GM18502 (cell line): ENCODE data around the gene ABT1.
"Not testable (repeated sequence)": the region's sequence is repeated elsewhere in the genome, so short reads cannot be mapped to it uniquely, and the experiment has no call there.

ENCODE experiments used
- ATAC-seq: cut with Tn5 transposase; IDR thresholded peaks from one replicate; pipeline ENCODE4 v1.9.1; 2021; ENCODE audit warnings: mild to moderate bottlenecking; ENCODE audit not compliant: unreplicated experiment, poor library complexity

ABT1 gene

GRCh38 chr6:26596579-26597388, at the start of gene ABT1:
Gene ABT1 (plus strand): TSS chr6:26596953. CDS start chr6:26596983, 30 bp downstream.
- ATAC-seq, result peak; percentile 74

DNA sequence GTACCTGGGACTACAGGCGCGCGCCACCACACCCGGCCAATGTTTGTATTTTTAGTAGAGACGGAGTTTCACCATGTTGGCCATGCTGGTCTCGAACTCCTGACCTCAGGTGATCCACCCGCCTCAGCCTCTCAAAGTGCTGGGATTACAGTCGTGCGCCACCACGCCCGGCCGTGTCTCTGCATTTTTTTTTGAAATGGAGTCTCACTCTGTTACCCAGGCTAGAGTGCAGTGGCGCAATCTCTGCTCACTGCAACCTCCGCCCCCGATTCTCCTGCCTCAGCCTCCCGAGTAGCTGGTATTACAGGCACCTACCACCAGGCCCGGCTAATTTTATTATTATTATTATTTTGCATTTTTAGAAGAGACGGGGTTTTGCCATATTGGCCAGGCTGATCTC, 49.4 kb upstream of the ABT1 start:
- not testable (repeated sequence) for ATAC-seq

DNA sequence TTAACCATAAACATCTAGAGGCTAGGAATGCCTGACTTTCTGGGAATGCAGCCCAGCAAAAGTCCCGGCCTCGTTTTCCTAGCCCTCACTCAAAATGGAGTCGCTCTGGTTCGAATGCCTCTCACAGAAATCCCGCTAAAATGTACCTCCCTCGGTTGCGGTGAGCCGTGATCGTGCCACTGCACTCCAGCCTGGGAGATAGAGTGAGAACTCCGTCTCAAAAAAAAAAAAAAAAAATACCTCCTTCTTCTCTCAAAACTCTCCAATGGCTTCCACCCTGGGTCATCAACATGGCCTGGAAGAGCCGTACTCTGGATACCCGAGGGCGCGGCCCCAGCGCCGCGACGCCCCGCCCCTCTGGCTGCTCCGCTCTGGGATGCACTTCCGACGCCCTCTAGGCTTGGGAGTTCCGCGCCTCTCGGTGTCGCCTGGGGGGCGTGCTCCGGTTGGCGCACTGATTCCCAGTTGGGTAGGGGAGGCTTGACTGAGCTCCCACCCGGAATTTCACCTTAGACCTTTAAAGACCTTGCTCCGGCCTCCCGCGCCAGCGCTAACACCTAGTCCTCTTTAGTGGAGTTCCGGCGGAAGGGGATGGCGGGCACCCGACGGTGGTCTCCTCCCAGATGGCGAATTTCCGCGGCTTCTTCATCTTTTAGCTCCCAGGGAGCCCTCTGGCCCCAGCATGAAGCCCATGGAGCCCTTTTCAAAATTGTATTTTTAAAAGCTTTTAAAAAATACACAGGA, 46.3 kb upstream of the ABT1 start:
- peak; percentile 39 for ATAC-seq

DNA sequence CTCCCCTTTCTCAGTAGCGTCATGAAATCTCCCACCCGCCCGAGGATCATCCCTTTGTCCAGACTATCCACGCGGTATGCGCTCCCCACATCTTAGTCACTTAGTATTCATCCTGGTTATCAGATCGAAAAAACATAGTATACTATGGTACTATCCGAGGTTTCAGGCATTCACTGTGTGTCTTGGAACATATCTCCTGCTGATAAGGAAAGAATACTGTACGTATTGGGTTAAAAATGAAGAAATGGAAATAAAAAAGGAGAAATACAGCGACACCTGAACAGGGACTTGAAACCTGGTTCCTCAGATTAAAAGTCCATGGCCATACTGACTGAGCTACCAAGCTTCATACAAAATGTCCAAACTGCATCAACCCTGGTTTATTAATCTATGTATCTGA, 44.5 kb upstream of the ABT1 start:
- ATAC-seq, result no peak

GRCh38 chr6:26552640-26553188, 44.0 kb upstream of the ABT1 start:
- no peak for ATAC-seq

DNA sequence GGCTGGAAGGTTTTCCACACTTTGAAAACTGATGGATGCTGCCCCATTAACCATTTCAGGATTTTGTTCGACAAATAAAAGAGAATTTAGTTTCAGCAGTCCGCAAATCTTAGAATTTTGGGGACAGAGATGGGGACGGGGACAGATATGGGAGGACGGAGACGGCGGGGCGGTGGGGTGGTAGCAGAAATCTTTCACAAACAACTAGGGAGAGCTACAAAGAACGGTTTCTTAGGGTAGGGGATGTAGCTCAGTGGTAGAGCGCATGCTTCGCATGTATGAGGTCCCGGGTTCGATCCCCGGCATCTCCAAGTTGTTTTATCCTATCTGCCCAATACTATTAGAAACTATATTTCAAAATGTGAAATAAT, 43.5 kb upstream of the ABT1 start:
- peak; percentile 32 for ATAC-seq

DNA sequence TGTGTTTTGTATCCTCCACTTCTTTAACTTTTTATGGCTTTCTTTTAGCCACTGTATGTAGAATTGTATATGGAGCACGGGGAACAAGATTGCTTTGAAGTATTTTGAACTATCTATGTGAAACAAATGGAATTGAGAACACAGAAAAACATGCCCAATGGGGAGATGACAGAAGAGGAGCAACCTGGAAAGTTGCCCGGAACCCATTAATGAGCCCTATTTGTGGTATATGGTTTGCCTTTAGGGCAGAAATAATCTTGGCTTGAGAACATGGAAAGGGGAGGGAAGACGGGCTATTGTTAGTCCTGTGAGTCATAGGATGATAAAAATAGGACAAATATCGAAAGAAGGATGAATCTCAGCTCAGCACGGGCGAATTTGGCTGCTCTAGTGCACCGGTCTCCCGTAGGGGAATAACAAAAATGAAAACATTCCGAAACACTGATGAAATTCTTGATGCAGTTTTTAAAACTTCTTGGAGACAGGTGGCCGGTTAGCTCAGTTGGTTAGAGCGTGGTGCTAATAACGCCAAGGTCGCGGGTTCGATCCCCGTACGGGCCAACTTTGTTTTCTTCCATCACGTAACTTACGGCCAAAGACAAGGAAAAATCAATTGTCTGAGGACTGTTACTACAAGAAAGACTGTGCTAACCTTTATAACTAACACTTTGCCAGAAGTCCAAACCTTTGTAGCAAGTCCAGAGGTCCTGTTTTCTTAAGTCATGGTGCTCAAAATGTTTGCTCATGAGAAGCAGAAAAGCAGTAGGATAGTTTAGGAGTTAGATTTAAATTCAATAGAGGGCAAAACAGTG, 42.9 kb upstream of the ABT1 start:
- peak; percentile 43 for ATAC-seq

DNA sequence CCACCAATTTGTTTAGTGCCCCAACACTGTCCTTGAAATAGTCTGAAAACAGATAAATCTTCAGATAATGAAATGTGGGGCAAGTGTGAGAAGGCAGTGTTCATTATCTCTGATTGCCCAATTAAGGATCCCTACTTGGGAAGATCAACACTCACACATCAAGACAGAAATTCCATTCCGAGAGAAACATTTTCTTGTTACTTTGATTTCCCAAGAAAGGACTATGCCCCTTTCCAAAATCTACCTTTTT, 42.4 kb upstream of the ABT1 start:
- peak; percentile 2 for ATAC-seq

DNA sequence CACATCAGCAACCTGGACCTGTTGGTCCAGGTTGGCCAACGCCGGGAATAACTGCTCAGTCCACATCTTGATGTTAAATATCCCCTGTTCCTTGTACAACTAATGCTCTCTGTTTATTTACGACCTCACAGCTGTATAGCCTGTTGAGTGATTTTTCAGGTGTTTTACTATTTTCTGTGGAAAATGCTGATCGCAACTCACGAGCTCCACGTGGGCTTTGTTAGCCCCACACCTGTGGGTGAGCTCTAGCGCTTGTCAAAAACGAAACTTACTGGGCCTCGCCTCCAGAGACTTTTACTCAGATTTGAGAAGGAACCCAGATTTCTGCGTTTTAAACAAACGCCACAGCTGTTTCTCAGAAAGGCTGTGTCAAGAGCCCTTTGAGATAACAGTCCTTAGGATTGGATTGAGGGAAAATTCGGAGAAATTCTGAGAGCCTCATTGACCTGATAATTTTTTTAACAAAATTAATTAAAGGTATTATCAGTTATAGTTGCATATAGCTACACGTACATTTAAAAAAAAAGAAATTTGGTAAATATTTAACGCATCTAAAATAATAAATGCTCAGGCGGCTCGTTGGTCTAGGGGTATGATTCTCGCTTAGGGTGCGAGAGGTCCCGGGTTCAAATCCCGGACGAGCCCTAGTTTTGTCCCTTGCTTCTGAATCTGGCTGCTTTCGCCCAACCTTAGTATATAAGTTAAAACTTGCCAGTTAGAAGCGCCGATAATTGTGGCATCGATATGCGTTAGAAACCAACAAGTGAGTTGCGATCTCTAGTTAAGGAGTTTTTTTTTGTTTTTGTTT, 41.9 kb upstream of the ABT1 start:
- peak; percentile 34 for ATAC-seq

DNA sequence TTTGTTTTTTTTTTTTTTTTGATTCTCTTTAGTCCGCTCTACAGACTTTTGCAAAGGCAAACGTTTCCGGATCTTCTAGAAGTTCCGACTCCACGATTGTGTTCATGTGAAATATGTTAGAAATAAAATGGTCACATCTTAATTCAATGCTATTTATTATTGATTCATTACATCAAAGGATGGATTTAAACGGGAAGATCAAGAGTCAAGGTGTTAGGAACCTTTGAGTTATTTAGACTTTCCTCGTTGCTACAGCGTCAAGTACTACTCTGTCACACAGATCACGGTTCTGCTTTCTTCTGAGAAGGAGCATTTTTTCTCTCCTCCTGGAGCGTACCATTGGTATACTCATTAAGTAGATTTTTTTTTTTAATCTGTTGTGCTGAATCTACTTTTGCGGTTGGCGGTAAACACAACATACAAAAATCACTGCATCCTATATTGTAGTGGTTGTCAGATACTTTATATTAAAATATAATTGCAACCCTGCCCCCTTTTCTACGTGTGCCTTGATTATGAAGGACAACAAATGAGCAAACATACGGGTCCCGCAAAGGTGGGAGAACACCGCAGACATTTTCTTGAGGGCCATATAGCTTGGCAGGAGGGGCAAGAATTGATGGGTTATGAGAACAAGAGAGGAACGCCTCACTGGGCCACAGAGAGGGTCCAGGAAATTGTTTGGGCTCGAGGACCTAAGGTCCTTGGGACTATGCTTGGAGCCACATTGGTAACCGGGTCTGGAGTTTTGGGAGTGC, 41.1 kb upstream of the ABT1 start:
- no peak for ATAC-seq

GRCh38 chr6:26556263-26557070, 40.3 kb upstream of the ABT1 start:
- no peak for ATAC-seq

DNA sequence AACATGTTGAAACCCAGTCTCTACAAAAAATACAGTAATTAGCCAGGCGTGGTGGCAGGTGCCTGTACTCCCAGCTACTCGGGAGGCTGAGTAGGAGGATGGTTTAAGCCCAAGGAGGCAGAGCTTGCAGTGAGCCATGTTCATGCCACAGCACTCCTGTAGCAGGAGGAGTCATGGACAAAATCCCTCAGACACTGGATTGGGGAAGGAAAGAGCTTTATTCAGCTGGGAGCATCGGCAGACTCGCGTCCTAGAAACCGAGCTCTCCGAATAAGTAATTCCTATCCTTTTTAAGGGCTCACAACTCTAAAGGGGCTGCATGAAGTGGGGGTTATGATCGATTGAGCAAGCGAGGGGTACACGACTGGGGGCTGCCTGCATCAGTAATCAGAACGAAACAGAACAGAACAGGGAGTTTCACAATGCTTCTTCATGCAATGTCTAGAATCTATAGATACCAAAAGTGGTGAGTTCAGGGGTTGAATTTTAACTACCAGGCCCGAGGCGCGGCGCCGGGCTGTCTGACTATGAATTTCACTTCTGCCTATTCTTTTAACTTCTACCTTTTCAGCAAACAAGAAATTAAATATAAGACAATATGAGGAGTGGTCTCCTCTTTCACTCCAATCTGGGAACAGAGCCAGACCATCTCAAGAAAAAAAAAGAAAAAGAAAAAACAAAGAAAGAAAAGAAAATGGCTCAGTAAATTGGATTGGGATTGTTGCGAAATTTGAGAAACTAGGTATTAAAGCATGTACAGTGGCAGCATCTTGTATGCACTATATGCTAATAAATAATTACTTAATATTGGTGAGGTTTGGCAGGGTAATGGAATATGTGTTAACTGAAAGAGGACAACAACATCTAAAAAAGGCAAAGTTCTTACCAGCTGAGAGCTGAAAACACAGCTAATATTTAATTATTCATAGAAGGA, 35.0 kb upstream of the ABT1 start:
- ATAC-seq, result no peak

GRCh38 chr6:26563488-26563887, 33.3 kb upstream of the ABT1 start:
- ATAC-seq, result no peak

GRCh38 chr6:26568601-26569432, 27.9 kb upstream of the ABT1 start:
- ATAC-seq, result peak; percentile 72

GRCh38 chr6:26569433-26569764, 27.4 kb upstream of the ABT1 start:
- ATAC-seq, result no peak

GRCh38 chr6:26570027-26570809, 26.5 kb upstream of the ABT1 start:
- no peak for ATAC-seq
